Gastroesophageal sphincter (tissue), 3 donors: ENCODE data around the gene CAMP.

ENCODE experiments used
- POLR2A ChIP-seq, 2 donors: fragments of 450-650 bp; IDR thresholded peaks; one replicate each; pipeline ENCODE4 v1.6.1; 2017; ENCODE audit warnings: antibody characterized with exemption in 2 of 2, mild to moderate bottlenecking in 2 of 2, moderate library complexity in 1 of 2
- POLR2AphosphoS5 ChIP-seq: sonication (generic); formaldehyde crosslinking; IDR thresholded peaks from one replicate; pipeline ENCODE4 v1.6.1; 2017; ENCODE audit warnings: antibody characterized with exemption
- TF ChIP-seq, protein P1 (sequence below), 4 experiments: fragments of 200-600 bp in 2 of 4; fragments of 450-650 bp in 2 of 4; sonication (generic) in 1 of 4; IDR thresholded peaks; one replicate each; pipeline ENCODE4 v1.5.1; 2017 to 2019; ENCODE audit warnings: antibody characterized with exemption in 4 of 4, mild to moderate bottlenecking in 2 of 4, moderate library complexity in 2 of 4

- TF ChIP-seq, protein P1, sequence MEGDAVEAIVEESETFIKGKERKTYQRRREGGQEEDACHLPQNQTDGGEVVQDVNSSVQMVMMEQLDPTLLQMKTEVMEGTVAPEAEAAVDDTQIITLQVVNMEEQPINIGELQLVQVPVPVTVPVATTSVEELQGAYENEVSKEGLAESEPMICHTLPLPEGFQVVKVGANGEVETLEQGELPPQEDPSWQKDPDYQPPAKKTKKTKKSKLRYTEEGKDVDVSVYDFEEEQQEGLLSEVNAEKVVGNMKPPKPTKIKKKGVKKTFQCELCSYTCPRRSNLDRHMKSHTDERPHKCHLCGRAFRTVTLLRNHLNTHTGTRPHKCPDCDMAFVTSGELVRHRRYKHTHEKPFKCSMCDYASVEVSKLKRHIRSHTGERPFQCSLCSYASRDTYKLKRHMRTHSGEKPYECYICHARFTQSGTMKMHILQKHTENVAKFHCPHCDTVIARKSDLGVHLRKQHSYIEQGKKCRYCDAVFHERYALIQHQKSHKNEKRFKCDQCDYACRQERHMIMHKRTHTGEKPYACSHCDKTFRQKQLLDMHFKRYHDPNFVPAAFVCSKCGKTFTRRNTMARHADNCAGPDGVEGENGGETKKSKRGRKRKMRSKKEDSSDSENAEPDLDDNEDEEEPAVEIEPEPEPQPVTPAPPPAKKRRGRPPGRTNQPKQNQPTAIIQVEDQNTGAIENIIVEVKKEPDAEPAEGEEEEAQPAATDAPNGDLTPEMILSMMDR (IDR thresholded peaks at IDR 0.05) = no peak
- no peak for TF ChIP-seq POLR2A (IDR thresholded peaks at IDR 0.05)
- no peak for TF ChIP-seq POLR2AphosphoS5
Measured at GRCh38 chr3:48196611-48197010, 26.7 kb upstream of the CAMP start.
